CD4-positive, alpha-beta T cell treated with Interferon gamma for 1 hour (primary cell): Measurements from ENCODE around the gene EXOSC5.
A peak's percentile ranks its signal among the peaks of the same experiment; 100 is the strongest.
"Not testable (repeated sequence)": the region's sequence is repeated elsewhere in the genome, so short reads cannot be mapped to it uniquely, and the experiment has no call there.

ENCODE experiments used
- DNase-seq: peaks from one replicate; pipeline ENCODE4 v3.0.0-alpha.2; 2020

EXOSC5 gene

DNA sequence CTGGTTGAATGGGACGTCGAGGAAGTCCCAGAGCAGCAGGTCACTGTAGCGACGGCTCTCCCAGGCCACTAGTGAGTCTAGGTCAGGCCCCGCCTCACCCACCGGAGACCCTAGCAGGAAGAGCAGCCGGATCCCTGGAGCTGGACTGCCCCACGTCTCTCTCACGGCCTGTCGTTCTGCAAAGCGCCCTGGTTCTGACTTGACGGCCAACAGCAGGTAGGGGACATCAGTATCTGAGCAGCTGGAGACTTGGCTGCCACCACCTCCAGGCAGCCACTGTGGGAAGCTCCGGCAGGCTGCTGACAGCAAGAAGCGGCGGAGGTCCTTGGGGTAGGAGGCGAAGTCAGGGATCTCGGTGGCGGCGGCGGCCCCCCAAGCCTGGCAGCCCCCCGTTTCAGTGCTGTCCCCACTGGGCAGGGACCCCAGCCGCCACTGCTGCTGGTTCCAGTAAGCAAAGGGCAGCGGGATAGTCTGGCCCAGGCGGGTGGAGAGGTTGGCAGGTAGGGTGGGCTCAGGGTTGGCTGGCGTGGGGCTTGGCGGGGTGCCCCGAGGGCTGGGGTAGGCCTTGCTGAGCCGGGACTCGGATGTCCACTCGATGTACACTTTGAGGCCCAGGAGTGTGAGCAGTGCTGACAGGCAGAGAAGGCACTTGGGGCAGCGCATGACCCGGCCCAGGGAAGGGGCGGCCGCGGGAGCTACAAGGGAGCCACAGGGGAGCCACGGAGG lies 29.1 kb upstream of the EXOSC5 start:
- no peak for DNase-seq

DNA sequence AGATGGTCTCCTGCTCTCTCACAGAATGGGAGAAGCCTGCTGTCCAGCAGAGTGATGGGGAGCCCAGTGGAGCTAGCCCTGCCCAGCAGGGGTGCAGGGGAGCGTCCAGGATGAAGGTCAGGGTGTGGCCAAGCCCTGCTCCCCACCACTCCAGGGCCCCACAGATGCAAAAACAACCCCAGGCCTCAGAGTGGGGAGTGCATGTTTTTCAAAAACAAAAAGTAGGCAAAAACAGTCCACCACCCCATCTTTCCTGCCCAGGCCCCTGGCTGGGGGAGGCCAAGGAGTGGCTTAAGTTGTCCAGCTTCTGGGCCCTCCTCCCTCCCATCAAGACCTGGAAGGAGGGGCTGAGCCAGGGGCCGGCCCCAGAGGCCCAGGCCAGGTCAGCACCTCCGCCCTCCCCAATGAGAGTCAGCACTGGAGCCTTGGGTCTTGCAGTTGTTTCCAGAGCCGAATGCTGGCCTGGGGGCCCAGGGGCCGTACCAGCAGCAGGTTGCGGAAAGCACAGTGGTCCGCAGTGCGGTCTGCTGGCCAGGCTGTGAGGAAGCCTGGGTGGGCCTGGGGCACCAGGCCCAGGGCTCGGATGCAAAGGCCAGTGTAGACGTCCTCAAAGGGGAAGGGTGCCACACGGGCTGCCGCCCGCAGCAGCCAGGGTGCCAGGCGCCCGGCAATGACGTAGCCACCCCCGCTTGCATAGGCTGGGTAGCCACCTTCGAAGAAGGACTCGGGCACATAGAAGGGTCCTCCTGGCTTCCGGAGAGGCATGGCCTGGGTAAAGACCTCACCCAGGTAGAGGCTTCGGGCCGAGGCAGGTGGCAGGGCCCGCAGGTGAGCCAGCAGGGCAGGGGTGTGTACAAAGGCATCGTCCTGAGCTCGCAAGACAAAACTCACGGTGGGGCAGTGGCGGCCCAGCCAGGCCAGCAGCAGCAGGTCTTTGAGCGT lies 28.3 kb upstream of the EXOSC5 start:
- no peak for DNase-seq

DNA sequence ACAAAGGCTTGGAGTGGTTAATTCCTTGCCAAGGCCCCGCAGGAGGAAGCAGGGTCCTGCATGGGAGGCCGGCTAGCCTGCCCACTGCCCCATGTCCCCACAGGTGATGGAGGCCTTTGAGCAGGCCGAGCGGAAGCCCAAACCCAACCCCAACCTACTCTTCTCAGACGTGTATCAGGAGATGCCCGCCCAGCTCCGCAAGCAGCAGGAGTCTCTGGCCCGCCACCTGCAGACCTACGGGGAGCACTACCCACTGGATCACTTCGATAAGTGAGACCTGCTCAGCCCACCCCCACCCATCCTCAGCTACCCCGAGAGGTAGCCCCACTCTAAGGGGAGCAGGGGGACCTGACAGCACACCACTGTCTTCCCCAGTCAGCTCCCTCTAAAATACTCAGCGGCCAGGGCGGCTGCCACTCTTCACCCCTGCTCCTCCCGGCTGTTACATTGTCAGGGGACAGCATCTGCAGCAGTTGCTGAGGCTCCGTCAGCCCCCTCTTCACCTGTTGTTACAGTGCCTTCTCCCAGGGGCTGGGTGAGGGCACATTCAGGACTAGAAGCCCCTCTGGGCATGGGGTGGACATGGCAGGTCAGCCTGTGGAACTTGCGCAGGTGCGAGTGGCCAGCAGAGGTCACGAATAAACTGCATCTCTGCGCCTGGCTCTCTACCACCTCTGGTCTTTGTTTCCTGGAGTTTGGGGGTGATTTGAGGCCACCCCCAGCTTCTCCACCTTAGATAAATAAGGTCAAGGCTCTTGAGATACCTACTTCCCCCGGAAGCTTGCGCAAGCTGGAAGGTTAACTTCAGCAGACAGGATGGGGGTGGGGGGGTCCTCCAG lies 27.4 kb upstream of the EXOSC5 start:
- no peak for DNase-seq

DNA sequence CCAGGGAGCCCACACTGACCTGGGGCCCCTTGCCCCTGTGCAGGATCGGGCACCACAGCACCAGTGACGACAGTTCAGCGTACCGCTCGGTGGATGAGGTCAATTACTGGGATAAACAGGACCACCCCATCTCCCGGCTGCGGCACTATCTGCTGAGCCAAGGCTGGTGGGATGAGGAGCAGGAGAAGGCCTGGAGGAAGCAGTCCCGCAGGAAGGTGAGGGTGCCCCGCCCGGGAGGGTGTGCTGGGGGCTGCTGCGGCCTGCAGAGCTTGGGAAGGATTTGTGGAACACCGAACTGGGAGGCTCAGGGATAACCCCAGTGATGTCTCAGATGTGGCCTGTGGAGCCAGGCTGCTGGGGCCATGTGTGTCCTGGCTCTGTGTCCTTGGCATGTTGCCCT lies 25.8 kb upstream of the EXOSC5 start:
- no peak for DNase-seq

DNA sequence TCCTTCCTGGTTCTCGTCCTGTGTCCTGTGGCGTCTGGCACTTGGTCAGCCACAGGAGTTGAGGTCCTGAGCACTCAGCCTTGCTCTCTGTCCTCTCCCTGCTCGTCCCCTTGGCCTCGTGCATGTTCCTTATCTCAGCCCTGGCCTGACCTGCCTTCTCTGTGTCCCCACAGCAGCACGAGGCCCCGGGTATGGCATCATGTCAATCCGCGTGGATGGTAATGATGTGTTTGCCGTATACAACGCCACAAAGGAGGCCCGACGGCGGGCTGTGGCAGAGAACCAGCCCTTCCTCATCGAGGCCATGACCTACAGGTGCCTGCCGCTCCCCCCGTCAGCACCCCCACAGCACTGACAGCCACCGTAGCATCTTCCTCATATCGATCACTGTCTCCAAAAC lies 25.3 kb upstream of the EXOSC5 start:
- no peak for DNase-seq

DNA sequence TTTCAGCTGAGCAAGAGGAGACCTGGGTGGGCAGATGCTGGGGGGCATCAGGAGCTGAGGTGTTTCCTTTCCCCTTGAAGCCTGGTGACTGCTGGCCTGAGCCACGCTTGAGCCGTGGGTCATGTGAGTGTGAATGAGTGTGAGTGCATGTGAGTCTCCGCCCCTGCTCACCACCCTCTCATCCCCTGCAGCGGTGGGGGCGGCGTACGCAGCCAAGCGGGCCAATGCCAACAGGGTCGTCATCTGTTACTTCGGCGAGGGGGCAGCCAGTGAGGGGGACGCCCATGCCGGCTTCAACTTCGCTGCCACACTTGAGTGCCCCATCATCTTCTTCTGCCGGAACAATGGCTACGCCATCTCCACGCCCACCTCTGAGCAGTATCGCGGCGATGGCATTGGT lies 24.8 kb upstream of the EXOSC5 start:
- DNase-seq: no peak

DNA sequence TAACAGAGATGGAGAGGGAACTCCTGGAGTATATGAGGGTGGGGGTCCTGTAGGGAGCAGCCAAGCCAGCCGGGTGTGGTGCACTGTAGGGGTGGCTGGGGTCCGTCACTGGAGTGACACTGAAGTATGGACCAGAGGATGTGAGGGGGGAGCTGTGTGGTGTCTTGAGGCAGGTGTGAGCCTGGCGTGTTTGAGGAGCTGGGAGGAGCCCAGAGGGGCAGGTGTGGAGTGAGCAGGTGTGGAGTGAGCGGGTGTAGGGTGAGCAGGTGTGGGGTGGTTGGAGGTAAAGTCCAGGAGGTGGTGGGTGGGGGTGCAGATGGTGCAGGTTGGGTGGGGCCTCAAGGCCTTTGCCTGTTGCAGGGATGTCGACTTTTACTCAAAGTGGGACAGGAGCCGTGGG lies 24.2 kb upstream of the EXOSC5 start:
- DNase-seq: no peak

DNA sequence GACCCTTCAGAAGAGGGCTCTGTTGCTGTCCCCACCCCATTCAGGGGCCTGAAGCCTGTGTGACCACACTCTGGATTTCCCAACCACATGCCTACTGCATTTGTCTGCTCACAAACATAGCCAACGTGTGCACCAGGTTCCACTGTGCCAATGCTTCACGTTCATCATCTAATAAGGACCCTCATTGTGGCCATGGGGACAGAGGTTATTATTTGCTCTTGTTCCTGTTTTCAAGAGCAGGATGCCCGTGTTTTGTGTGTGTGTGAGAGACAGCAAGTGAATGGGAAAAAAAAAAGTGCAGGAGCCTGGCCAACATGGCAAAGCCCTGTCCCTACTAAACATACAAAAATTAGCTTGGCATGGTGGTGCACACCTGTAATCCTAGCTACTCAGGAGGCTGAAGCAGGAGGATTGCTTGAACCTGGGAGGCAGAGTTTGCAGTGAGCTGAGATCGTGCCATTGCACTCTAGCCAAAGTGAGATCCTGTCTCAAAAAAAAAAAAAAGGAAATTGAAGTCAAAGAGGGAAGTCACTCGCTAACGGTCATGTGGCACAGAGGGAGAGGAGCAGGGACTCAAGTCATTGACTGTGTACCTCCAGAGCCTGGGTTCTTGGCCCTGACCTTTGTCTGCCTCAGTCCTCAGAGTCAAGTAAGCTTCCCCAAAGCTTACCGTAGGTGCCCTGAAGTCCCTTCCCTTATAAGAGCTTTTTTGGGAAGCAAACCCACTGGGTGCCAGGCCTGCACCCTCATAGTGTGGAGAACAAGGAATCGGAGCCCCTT lies 23.1 kb upstream of the EXOSC5 start:
- DNase-seq: peak; percentile 16

DNA sequence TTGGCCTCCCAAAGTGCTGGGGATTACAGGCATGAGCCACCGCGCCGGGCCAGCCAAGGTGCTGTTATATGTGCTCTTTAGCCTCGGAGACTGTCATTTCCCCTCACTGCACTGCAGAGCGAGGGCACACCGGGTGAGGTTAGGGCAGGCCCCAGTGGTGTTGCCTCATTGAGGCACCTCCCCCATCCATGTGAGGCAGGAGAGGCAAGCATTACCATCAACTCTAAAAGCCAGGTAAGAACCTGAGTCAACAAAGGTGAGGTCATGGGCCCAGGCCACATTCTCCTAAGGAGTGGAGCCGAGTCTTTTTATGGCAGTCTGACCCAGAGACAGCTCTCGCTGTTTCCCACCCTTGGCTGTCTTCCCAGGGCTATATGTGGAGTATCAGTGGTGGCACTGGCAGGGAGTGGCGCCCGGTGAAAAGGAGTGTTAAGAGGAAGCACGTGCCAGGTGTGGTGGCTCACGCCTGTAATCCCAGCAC lies 19.1 kb upstream of the EXOSC5 start:
- no peak for DNase-seq

DNA sequence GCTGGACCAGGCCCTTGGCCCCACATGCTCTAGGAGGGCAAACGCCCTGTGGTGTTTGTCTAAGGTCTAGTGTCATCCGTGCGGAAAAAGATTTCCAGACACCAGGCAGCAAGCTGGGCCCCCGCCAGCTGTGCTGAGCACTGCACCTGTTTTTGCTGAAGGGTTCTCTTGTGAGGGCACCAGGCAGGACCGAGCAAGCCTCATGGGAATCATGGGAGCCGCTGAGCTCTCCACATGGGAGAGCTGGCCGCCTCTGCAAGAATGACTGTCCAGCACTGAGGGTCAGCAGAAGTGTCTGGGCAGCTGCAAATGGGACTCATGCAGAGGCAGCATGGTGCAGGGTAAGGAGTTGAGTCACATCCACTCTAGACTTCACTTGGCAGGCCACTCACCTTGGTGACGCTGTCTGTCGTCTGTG lies 18.0 kb upstream of the EXOSC5 start:
- no peak for DNase-seq

DNA sequence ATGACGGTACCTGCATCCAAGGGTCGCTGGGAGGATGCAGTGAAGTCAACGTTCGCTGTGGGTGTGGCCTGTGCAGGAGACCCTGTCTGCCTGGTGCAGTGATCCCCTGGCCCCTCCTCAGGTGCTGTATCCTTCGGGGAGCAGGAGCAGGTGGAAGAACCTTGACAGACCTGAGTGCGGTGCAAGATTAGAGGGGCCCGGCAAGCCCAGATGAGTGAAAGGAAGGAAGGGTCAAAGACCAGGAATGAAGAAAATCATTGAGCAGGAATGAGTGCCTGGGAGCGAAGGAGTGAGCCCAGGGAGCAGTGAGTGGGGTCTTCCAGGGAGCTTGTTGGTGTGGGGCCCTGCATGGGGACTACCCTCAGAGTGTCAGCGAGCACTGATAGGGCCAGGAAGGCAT lies 17.3 kb upstream of the EXOSC5 start:
- no peak for DNase-seq

DNA sequence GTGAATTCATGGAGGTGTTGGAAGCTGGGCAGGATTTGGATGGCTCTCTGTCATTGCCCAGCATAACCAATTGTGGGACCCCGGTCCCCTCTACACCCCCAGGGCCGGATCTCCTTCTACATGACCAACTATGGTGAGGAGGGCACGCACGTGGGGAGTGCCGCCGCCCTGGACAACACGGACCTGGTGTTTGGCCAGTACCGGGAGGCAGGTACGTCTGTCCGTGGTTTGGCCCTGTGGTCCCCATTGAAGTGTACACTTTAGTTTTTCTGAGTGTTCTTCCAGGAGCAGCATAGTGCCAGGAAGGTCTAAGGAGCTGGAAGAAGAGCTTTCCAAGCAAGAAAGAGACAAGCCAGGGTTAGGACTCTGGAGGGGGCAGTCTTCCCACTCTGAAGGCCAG lies 16.8 kb upstream of the EXOSC5 start:
- DNase-seq: no peak

DNA sequence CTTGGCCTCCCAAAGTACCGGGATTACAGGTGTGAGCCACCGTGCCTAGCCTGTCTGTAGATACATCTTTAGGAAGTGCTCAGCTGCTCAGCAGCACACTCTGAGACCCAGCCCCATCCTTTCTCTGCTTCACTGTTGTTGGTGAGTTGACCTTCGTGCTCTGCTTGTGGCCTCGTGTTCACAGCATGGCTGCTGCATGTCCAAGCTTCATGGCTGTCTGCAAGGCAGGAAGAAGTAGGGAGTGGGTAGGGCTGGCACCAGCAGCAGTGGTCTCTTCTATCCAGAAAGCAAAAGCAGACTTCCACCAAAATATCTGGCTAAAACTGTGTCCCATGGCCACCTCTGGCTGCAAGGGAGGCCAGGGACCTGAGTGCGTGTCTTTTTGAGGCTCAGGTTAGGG lies 15.8 kb upstream of the EXOSC5 start:
- no peak for DNase-seq

DNA sequence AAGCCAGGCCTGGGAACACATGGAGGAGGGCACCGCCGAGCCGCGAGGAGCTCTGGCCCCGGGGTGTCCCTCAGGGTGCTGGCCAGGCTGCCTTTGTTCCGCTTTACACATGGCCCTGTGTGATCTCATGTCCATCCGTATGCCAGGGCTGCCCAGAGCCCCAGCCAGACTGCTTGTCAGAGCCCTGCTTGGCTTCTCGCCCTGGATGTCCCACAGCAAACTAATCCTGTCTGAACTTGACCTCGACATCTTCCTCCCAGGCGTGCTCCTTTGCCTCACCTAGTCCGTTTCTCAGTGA lies 14.8 kb upstream of the EXOSC5 start:
- DNase-seq: no peak

DNA sequence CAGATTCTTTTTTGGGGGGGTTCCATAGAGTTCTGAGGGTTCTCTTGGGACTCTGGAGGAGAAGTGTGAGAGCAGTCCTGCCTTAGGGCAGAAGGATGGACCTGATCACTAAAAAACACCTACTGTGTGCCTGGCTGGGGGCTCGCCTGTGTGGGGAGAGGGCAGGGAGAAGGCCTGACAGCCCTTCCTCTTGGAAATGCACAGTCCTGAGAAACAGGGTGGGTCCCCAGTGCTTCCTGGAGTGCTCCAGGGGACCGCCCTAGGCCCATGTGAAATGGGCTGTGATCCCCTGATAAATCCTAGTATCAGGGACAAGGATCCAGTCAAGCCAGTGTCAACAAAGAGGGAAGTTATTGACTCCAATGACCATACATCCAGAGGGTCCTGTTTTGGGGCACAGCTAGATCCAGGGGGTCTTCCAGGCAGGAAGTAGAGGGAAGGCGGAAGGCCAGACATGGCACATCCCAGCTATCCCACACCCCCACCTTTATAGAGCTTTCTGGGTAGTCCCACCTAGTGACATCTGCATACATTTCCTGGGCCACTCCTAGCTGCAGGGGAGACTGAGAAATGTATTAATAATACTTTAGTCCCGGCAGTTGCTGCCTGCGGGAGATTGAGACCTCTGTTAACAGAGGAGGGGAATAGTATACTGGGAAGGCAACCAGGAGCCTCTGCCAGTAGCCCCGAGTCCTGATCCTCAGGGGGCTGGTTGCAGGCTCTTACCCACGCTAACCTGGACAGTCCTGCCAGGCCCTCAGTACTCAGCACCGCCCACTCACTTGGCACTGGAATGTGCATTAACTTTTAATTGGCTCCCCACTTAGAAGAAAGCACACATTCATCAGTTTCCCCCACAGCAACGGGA lies 14.2 kb upstream of the EXOSC5 start:
- DNase-seq: no peak

DNA sequence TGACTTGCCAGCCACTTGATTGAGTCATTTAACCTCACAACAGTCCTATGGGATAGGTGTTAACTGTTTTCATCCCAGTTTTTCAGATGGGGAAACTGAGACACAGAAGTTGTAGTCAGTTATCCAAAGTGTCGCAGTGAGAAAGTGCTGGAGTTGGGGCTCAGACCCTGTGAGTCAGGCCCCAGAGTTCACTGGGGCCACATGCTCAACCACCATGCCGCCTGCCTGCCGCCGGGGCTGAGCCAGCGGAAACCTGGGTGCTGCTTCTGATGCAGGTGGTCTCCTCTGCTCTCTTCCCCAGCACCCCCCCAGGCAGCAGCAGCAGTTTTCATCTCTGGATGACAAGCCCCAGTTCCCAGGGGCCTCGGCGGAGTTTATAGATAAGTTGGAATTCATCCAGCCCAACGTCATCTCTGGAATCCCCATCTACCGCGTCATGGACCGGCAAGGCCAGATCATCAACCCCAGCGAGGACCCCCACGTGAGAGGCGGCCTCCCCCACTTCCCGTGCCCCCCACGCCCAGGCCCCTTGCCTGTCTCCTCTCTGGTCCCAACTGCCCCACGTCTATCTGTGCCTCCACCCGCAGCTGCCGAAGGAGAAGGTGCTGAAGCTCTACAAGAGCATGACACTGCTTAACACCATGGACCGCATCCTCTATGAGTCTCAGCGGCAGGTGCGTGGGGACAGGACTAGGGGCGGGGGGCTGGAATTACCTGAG lies 13.3 kb upstream of the EXOSC5 start:
- no peak for DNase-seq

DNA sequence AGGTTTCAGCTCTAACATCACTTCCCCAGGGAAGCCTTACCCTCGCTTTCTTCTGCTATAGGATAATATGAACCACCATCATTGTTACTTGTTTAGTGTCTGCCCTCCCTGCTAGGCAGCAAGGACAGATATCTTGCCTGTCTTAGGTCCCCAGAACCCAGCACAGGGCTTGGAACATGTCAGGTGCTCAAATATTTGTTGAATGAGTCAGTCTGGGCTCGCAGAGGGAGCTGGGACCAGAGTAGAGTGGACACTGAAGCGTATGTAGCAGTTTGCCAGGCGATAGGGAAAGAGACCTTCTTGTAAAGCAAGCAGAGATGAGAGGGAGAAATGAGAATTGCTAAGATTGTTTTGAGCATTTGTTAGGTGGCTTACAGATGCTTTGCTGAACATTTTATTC lies 12.1 kb upstream of the EXOSC5 start:
- no peak for DNase-seq

DNA sequence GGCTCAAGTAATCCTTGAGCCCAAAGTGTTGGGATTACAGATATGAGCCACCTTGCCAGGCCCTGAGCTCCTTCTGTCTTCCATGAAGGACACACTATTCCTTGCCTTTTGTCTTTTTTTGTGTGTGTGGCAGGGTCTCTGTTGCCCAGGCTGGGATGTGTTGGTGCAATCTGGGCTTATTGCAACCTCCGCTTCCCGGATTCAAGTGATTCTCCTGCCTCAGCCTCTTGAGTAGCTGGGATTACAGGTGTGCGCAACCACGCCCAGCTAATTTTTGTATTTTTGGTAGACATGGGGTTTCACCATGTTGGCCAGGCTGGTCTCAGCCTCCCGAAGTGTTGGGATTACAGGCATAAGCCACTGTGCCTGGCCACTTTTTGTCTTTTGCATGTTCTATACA lies 11.7 kb upstream of the EXOSC5 start:
- DNase-seq: not testable (repeated sequence)

DNA sequence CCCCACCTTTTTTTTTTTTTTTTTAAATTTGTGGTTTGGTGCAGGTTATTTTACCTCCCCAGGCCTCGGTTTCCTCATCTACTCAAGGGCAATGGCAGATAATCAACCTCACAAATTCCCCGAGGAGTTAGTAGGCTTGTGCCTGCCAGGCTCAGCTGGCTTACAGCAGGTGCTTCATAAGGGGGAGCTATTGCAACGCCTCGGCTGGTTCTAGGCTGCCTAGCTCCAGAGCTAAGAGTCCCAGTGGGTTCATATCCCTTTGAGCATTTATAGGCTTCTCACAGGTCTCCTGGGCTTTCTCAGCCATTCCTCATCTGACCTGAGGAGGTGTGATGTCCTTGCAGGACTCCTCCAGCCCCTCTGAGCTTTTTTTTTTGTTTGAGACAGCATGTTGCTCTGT lies 11.1 kb upstream of the EXOSC5 start:
- DNase-seq: no peak

DNA sequence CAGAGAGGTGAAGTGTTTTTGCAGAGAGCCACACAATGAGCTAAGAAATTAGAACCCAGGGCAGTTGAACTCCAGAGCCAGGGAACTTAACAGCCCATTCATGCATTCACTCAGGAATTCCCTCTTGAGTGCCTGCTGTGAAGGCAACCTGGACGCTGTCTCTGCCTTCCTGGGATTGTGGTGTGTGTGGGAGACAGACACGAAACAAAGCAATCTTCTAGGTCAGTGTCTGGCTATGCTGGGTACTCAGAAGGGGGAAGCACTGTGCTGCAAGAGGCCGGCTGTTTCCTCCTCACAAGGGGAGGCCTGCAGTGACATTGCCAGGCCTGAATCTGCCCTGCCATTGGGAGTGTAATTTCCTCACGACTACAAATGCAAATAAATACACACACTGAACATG lies 10.1 kb upstream of the EXOSC5 start:
- no peak for DNase-seq

DNA sequence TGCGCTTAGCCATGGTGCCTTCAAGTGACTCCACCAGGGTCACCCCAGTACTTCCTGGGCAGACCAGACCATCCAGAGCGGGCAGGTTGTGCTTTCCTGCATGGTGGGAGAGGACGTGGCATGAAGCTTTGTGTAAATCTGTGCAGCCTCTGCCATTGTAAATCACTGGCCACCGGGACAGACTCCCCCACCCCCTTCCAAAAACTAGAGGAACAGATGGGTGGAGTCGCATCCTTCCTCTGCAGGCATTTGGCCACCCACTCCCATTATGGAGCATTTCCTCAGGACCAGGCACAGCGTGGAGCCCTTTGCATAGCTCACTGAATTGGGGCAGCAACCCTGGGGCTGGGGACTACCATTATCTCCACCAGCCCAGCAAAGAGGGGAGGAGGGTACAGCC lies 8.6 kb upstream of the EXOSC5 start:
- no peak for DNase-seq
